Activated CD8-positive, alpha-beta T cell treated with anti-CD3 and anti-CD28 coated beads for 36 hours (primary cell): ENCODE data around the gene MGLL. TPM values are rescaled to one million over a fixed set of nuclear protein-coding genes. Genes with fewer than 3 reads are reported as not detected.

Experiments
- ATAC-seq: fragments of 200-7000 bp; cut with Tn5 transposase; one replicate; pipeline ENCODE4 v1.10.0; 2021; ENCODE audit warnings: mild to moderate bottlenecking, moderate library complexity
- CTCF ChIA-PET: fragments of 350-600 bp; sonication (Branson Sonifier 250); formaldehyde crosslinking; loops from one replicate; lab custom pipeline; 2021; ENCODE audit warnings: antibody characterized with exemption; lab: Charles Lee
- POLR2A ChIA-PET: fragments of 350-600 bp; sonication (Branson Sonifier 250); formaldehyde crosslinking; loops from one replicate; lab custom pipeline; 2021; ENCODE audit warnings: antibody characterized with exemption; lab: Charles Lee
- DNase-seq: peaks from one replicate; pipeline ENCODE4 v3.0.0-alpha.2; 2020
- H3K27ac Mint-ChIP-seq: one replicate; pipeline ENCODE4 v1.8.0; 2021; ENCODE audit warnings: mild to moderate bottlenecking, mixed read lengths
- H3K27me3 Mint-ChIP-seq: one replicate; pipeline ENCODE4 v1.8.0; 2021; ENCODE audit warnings: mixed read lengths
- H3K36me3 Mint-ChIP-seq: one replicate; pipeline ENCODE4 v1.8.0; 2021; ENCODE audit warnings: low read depth, mixed read lengths
- H3K4me1 Mint-ChIP-seq: one replicate; pipeline ENCODE4 v1.8.0; 2021; ENCODE audit warnings: low read depth, mixed read lengths
- H3K4me3 Mint-ChIP-seq: one replicate; pipeline ENCODE4 v1.8.0; 2021; ENCODE audit warnings: mild to moderate bottlenecking, moderate library complexity, mixed read lengths
- H3K9me3 Mint-ChIP-seq: one replicate; pipeline ENCODE4 v1.8.0; 2021; ENCODE audit warnings: mixed read lengths
- intact Hi-C: fragments of 100-400 bp; cut with micrococcal nuclease; formaldehyde crosslinking; loops from one replicate; pipeline ENCODE4 v1.10.0; 2022
- total RNA-seq, 2 experiments: library from RNA; stranded (reverse); gene quantifications; one replicate each; pipeline ENCODE4 v1.2.3, GENCODE V29; 2021
- TF ChIP-seq, protein P1 (sequence below): fragments of 200-600 bp; IDR thresholded peaks from one replicate; pipeline ENCODE4 v1.8.0; 2022; ENCODE audit warnings: antibody characterized with exemption, mild to moderate bottlenecking

MGLL gene
- total RNA-seq, 2 experiments from 2014 or later = 1.1 to 3.1 TPM

DNA sequence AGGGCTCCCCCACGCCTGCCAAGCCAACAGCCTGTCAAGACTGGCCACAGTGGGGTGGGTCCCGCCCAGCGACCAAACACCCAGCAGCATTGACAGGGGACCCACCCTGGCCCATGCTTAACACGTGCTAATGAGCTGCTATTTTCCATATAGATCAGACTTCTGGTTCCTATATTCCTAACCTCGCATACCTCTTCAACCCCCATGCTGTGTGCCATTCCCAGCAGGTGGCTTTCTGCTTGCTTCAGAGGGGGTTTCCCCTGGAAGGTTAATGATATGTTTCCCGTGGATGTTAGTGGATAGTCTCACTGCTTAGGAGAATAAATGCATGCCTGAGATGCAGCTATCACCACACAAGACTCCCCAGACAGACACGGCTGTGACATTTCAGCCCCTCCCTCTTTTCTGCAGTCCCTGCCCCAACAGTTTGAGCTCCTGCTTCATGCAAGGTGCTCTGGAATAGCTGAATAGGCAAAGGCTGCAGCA lies 37.9 kb upstream of the MGLL start:
- DNase-seq = no peak
- H3K27ac Mint-ChIP-seq = no peak overlapping the region
- POLR2A ChIA-PET = no interaction called here
- TF ChIP-seq, protein P1, sequence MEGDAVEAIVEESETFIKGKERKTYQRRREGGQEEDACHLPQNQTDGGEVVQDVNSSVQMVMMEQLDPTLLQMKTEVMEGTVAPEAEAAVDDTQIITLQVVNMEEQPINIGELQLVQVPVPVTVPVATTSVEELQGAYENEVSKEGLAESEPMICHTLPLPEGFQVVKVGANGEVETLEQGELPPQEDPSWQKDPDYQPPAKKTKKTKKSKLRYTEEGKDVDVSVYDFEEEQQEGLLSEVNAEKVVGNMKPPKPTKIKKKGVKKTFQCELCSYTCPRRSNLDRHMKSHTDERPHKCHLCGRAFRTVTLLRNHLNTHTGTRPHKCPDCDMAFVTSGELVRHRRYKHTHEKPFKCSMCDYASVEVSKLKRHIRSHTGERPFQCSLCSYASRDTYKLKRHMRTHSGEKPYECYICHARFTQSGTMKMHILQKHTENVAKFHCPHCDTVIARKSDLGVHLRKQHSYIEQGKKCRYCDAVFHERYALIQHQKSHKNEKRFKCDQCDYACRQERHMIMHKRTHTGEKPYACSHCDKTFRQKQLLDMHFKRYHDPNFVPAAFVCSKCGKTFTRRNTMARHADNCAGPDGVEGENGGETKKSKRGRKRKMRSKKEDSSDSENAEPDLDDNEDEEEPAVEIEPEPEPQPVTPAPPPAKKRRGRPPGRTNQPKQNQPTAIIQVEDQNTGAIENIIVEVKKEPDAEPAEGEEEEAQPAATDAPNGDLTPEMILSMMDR = no peak
- H3K4me1 Mint-ChIP-seq = peaks cover 6% of the 10 kb centered on the region
- H3K9me3 Mint-ChIP-seq = no peaks in the 10 kb centered on the region
- no peak for ATAC-seq
- no peaks in the 10 kb centered on the region for H3K36me3 Mint-ChIP-seq
- H3K27me3 Mint-ChIP-seq = no peaks in the 10 kb centered on the region
- intact Hi-C loops = no loop called here
- CTCF ChIA-PET = no interaction called here
- H3K4me3 Mint-ChIP-seq = no peak overlapping the region

DNA sequence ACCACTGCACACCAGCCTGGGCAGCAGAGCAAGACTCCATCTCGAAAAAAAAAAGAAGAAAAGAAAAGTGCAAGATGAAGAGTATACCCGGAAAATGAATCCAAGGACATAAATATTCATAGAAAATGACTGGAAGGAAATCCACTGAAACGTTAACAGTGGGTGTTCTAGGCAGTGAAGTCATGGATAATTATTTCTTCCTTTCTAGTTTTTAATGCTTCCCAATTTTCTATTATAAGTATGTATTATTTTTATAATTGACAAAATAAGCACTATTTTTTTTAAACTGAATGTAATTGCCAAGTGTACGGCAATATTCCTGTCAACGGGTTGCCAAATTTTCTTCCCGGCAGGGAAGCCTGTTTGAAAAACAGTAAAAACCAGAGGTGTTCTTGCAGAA lies 37.4 kb upstream of the MGLL start:
- ATAC-seq = no peak
- Mint-ChIP-seq H3K27me3 (no peaks in the 10 kb centered on the region), H3K27ac (no peak overlapping the region), H3K9me3 (no peaks in the 10 kb centered on the region), H3K4me3 (no peak overlapping the region), H3K4me1 (peaks cover 3% of the 10 kb centered on the region), H3K36me3 (no peaks in the 10 kb centered on the region)
- no peak for DNase-seq
- ChIA-PET CTCF (no interaction called here), POLR2A (no interaction called here)
- intact Hi-C loops = no loop called here
- TF ChIP-seq, protein P1 = no peak

DNA sequence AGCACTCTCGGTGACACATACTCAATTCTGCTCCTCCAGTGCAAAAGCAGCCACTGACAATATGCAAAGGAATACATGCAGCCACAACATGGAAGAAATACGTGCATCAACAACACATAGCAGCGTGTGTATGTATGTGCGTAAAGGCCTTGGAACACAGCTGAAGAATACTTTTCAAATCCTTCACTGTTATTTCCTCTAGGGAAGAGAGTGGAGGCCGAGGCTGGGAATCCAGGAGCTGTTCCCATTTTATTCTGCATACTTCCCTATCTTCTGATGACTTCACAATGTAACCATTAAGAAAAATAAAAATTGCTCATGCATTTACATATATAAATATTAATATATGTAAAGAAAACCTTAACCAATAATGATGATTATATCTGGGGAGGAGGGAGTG lies 36.6 kb upstream of the MGLL start:
- H3K4me1 Mint-ChIP-seq = peaks cover 3% of the 10 kb centered on the region
- no peaks in the 10 kb centered on the region for H3K27me3 Mint-ChIP-seq
- H3K27ac Mint-ChIP-seq = no peak overlapping the region
- ChIA-PET CTCF (no interaction called here), POLR2A (no interaction called here)
- H3K4me3 Mint-ChIP-seq = no peak overlapping the region
- H3K36me3 Mint-ChIP-seq = no peaks in the 10 kb centered on the region
- TF ChIP-seq, protein P1 = no peak
- DNase-seq = no peak
- no peaks in the 10 kb centered on the region for H3K9me3 Mint-ChIP-seq
- intact Hi-C loops = no loop called here
- ATAC-seq = no peak

DNA sequence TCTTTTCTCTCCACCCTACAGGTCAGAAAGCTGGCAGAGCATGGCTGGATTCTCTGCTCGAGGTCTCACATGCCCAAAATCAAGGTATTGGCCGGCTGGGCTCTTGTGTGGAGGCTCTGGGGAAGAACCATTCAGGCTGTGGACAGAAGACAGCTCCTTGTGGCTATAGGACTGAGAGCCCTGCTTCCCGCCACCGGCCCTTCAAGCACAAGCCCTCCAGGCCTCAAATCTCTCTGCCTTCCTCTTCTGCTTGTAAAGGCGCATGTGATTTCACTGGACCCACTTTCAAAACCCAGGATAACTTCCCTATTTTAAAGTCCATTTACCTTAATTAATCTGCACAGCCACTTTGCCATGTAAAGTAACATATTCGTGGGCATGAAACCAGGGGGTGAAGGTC lies 36.2 kb upstream of the MGLL start:
- ChIA-PET CTCF (no interaction called here), POLR2A (no interaction called here)
- intact Hi-C loops = no loop called here
- no peak overlapping the region for H3K4me3 Mint-ChIP-seq
- no peak for ATAC-seq
- H3K27ac Mint-ChIP-seq = no peak overlapping the region
- no peaks in the 10 kb centered on the region for H3K36me3 Mint-ChIP-seq
- no peak for DNase-seq
- H3K4me1 Mint-ChIP-seq = peaks cover 3% of the 10 kb centered on the region
- TF ChIP-seq, protein P1 = no peak
- no peaks in the 10 kb centered on the region for H3K27me3 Mint-ChIP-seq
- no peaks in the 10 kb centered on the region for H3K9me3 Mint-ChIP-seq

DNA sequence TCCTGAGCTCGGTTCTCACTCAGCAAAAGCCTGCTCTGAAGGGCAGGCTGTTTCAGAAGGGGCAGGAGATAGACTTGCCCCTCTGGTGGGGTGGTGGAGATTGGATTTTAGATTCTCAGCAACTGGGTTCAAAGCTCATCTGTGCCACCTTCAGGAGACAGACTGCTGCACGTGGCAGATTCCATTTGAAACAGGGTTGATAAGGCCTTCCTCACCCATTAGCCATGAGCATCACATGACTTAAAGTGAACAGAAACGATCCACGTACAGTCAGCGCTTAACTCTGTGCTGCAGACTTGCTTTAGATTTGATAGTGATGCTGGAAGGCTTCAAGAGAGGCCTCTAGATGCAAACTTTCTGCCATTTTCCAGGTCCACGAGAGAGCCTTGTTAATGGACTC lies 35.0 kb upstream of the MGLL start:
- Mint-ChIP-seq H3K4me1 (peaks cover 3% of the 10 kb centered on the region), H3K36me3 (no peaks in the 10 kb centered on the region), H3K27me3 (no peaks in the 10 kb centered on the region), H3K27ac (no peak overlapping the region), H3K9me3 (no peaks in the 10 kb centered on the region), H3K4me3 (no peak overlapping the region)
- TF ChIP-seq, protein P1 = no peak
- ATAC-seq = no peak
- intact Hi-C loops = no loop called here
- DNase-seq = no peak
- ChIA-PET CTCF (interaction anchor here (1.0 to 1.1 kb wide), 3 partner anchors 25 to 230 kb away, joined by 3 read pairs; no protein-coding TSS in a partner anchor), POLR2A (no interaction called here)
